Nephron progenitor cell (in vitro differentiated cells): Measurements from ENCODE around the gene RFTN1.

Experiments used
- DNase-seq: peaks from one replicate; pipeline ENCODE4 v3.0.0; 2021
- H3K27ac Mint-ChIP-seq: 2 replicates; pipeline ENCODE4 v1.8.0; 2021; ENCODE audit warnings: mild to moderate bottlenecking, moderate library complexity, mixed read lengths
- H3K27me3 Mint-ChIP-seq: 2 replicates; pipeline ENCODE4 v1.8.0; 2021; ENCODE audit warnings: mild to moderate bottlenecking, low read depth, mixed read lengths; ENCODE audit not compliant: poor library complexity
- H3K36me3 Mint-ChIP-seq: 2 replicates; pipeline ENCODE4 v1.8.0; 2021; ENCODE audit warnings: low read depth, mixed read lengths
- H3K4me1 Mint-ChIP-seq: 2 replicates; pipeline ENCODE4 v1.8.0; 2021; ENCODE audit warnings: mixed read lengths
- H3K4me3 Mint-ChIP-seq: 2 replicates; pipeline ENCODE4 v1.8.0; 2021; ENCODE audit warnings: mild to moderate bottlenecking, moderate library complexity, mixed read lengths
- H3K9me3 Mint-ChIP-seq: 2 replicates; pipeline ENCODE4 v1.8.0; 2021; ENCODE audit warnings: mild to moderate bottlenecking, moderate library complexity, mixed read lengths
- TF ChIP-seq, protein P1 (sequence below): fragments of 200-600 bp; sonication (generic); IDR thresholded peaks from 2 replicates; pipeline ENCODE4 v1.5.0; 2021; ENCODE audit warnings: antibody characterized with exemption

The RFTN1 gene

DNA sequence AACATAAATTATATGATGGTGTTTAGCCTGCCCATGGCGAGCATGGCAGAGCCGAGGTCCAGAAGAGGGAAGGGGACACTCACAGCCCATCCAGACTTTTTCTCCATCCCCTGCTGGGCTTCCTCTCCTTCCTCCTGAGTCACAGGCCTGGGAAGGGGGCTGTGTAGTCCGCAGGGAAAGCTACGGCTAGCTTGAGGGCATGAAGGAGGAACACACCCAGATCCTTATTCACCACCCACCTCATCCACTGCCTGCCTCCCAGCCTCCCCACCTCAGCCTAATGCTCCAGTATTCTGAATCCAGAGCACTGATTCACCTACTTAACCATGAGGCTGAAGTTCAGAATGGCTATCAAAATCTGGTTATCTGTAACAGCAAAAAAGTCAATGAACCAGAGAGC lies 150.7 kb downstream of the RFTN1 start:
- Mint-ChIP-seq H3K9me3 (no peaks in the 10 kb centered on the region), H3K4me1 (peaks cover 9% of the 10 kb centered on the region), H3K27ac (no peak overlapping the region), H3K36me3 (peaks cover 19% of the 10 kb centered on the region), H3K4me3 (no peak overlapping the region), H3K27me3 (peaks cover 4% of the 10 kb centered on the region)
- DNase-seq, result no peak
- TF ChIP-seq, protein P1, sequence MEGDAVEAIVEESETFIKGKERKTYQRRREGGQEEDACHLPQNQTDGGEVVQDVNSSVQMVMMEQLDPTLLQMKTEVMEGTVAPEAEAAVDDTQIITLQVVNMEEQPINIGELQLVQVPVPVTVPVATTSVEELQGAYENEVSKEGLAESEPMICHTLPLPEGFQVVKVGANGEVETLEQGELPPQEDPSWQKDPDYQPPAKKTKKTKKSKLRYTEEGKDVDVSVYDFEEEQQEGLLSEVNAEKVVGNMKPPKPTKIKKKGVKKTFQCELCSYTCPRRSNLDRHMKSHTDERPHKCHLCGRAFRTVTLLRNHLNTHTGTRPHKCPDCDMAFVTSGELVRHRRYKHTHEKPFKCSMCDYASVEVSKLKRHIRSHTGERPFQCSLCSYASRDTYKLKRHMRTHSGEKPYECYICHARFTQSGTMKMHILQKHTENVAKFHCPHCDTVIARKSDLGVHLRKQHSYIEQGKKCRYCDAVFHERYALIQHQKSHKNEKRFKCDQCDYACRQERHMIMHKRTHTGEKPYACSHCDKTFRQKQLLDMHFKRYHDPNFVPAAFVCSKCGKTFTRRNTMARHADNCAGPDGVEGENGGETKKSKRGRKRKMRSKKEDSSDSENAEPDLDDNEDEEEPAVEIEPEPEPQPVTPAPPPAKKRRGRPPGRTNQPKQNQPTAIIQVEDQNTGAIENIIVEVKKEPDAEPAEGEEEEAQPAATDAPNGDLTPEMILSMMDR, result no peak

DNA sequence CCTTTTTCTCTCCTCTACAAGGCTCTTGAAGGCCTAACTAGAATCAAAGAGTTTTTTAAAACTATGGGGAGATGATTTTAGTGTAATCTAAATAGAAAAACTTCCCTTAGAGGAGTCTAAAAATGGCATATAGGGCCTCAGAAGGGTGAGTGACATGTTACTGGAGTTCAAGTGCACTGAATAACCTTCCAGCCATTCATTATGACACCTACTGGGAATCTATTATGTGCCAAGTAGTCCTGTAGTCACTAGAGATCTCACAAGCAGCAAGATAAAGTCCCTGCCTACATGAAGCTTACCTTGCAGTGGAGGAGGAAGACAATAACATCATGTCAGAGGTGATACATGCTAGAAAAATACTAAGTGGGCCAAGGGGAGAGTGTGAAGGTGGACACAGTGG lies 152.4 kb downstream of the RFTN1 start:
- H3K36me3 Mint-ChIP-seq, result peaks cover 22% of the 10 kb centered on the region
- no peak overlapping the region for H3K4me3 Mint-ChIP-seq
- no peak overlapping the region for H3K27ac Mint-ChIP-seq

GRCh38 chr3:16359331-16359730 lies 154.2 kb downstream of the RFTN1 start:
- Mint-ChIP-seq H3K27me3 (peaks cover 4% of the 10 kb centered on the region), H3K4me3 (no peak overlapping the region), H3K36me3 (peaks cover 37% of the 10 kb centered on the region), H3K4me1 (peaks cover 10% of the 10 kb centered on the region), H3K27ac (peak overlapping the region; percentile 16), H3K9me3 (no peaks in the 10 kb centered on the region)
- DNase-seq, result no peak
- TF ChIP-seq, protein P1, result no peak

More for the DNA sequence above, 152.4 kb downstream of the RFTN1 start:
- Mint-ChIP-seq H3K27me3 (peaks cover 4% of the 10 kb centered on the region), H3K4me1 (peaks cover 10% of the 10 kb centered on the region), H3K9me3 (no peaks in the 10 kb centered on the region)
- DNase-seq, result no peak
- TF ChIP-seq, protein P1, result no peak

DNA sequence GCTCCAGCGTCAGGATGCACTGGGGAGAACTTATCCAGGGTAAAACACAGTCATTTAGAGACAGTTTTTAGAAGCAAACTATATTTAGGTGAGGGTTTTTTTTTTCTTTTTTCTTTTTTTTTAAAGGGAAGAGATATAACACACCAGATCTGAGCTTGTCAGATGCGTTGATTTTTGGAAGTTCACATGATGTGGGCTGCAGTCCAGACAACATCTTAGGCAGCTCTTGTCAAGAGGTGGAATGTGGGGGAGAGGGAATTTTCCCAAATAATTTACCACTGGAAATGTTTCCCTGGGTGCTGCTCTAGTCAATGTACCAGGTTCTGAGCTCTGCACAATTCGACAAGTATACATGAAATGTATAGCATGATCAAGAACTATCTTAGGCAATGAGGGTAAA lies 155.2 kb downstream of the RFTN1 start:
- TF ChIP-seq, protein P1, result no peak
- no peak for DNase-seq
- Mint-ChIP-seq H3K27me3 (peaks cover 4% of the 10 kb centered on the region), H3K4me1 (peaks cover 14% of the 10 kb centered on the region), H3K36me3 (peaks cover 37% of the 10 kb centered on the region), H3K4me3 (no peak overlapping the region), H3K9me3 (no peaks in the 10 kb centered on the region), H3K27ac (no peak overlapping the region)

GRCh38 chr3:16357186-16358121 lies 156.0 kb downstream of the RFTN1 start:
- H3K4me1 Mint-ChIP-seq, result peaks cover 20% of the 10 kb centered on the region
- peaks cover 40% of the 10 kb centered on the region for H3K36me3 Mint-ChIP-seq
- no peak for DNase-seq
- peaks cover 4% of the 10 kb centered on the region for H3K27me3 Mint-ChIP-seq
- no peak overlapping the region for H3K27ac Mint-ChIP-seq
- no peaks in the 10 kb centered on the region for H3K9me3 Mint-ChIP-seq
- H3K4me3 Mint-ChIP-seq, result no peak overlapping the region
- TF ChIP-seq, protein P1, result no peak

DNA sequence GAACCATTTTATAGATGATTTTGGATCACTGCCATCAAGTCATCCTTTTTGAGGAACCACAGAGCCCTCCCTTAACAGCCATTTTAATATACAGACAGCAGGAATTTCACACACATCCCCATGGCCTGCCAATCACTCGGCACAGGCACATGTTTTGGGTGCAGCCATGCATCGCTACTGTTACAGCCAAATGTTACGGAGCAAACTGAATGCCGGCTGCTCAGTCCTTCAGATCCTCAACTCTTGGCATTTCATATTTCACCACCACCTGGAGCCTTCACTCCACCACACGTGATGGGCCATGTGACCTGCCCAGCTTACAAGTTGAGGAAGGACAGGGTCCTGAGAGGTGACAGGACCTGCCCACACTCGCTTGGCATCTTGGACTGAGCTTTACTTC lies 157.7 kb downstream of the RFTN1 start:
- H3K9me3 Mint-ChIP-seq, result no peaks in the 10 kb centered on the region
- no peak for DNase-seq
- no peak overlapping the region for H3K4me3 Mint-ChIP-seq

More for the DNA sequence above, 157.7 kb downstream of the RFTN1 start:
- peaks cover 20% of the 10 kb centered on the region for H3K4me1 Mint-ChIP-seq
- TF ChIP-seq, protein P1, result no peak
- no peak overlapping the region for H3K27ac Mint-ChIP-seq
- H3K36me3 Mint-ChIP-seq, result peaks cover 39% of the 10 kb centered on the region
- H3K27me3 Mint-ChIP-seq, result no peaks in the 10 kb centered on the region
